OCI-M2 (cell line): Measurements from ENCODE around the gene PGGHG.
"Not testable (repeated sequence)": the region's sequence is repeated elsewhere in the genome, so short reads cannot be mapped to it uniquely, and the experiment has no call there.

ENCODE experiments used
- DNase-seq: peaks from one replicate; lab custom pipeline; 2025; ENCODE audit not compliant: unreplicated experiment; lab: John Stamatoyannopoulos, UW

The PGGHG gene

GRCh38 chr11:297586-298405 lies 8.9 kb downstream of the PGGHG start:
- DNase-seq: no peak

GRCh38 chr11:298406-299065 lies 9.6 kb downstream of the PGGHG start:
- DNase-seq: no peak

- DNase-seq: no peak
Measured at GRCh38 chr11:299081-299891, 10.4 kb downstream of the PGGHG start, which contains the start of gene IFITM5. Gene IFITM5, minus strand, starts transcription at chr11:299526. Its CDS starts 36 bp downstream, at chr11:299490.

DNA sequence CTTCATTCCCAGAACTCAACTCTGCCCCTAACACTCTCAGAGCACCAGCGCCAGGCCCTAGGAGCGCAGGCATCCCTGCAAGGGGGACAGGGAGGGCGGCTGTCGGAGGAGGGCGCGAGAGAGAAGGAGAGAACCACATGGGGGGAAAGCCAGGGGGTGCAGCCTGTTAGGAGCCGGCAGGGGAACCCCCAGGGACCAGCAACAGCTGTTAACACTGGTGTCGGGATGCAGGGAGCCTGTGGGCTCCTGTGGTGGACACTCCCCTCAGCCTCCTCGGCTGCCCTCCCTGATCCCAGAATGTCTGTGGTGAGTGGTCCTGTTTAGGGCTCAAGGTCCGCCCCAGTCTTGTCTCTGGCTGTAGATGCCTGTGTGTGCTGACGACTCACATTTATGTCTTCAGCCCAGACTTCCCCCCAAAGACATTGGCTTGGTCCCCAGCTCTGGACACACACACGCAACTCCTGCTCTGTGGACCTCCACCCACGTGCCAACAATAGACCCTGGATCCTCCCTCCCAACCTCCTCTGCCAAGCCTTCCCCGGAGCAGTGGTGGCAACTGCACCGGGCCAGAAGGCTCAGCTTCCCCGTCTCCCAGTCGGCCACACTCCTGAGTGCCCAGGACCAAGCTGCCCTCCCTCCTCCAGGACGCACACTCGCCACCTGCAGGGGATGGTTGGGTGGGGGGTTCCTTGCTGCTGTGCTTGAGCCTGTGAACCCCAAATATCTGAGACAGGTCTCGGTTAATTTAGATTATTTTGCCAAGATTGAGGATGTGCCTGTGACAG lies 11.2 kb downstream of the PGGHG start:
- DNase-seq: no peak

DNA sequence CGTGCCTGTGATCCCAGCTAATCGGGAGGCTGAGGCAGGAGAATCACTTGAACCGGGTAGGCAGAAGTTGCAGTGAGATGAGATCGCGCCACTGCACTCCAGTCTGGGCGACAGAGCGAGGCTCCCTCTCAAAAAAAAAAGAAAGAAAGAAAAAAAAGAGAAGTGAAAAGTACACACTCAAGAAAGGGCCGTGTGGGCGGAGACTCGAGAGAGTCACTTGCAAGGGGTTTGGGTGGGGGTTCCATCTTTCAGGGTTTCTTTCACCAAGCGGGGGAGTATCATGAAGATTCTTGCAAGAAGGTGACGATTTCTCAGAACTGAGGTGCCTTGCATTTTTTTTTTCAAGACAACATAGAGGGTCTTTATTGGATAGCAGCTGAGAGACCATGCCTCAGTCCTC lies 14.4 kb downstream of the PGGHG start:
- DNase-seq: no peak

- DNase-seq: no peak
Measured at GRCh38 chr11:304061-304506, 15.2 kb downstream of the PGGHG start.

GRCh38 chr11:304915-305843 lies 16.3 kb downstream of the PGGHG start:
- DNase-seq: no peak

- DNase-seq: no peak
Measured at GRCh38 chr11:305844-306211, 16.9 kb downstream of the PGGHG start.

DNA sequence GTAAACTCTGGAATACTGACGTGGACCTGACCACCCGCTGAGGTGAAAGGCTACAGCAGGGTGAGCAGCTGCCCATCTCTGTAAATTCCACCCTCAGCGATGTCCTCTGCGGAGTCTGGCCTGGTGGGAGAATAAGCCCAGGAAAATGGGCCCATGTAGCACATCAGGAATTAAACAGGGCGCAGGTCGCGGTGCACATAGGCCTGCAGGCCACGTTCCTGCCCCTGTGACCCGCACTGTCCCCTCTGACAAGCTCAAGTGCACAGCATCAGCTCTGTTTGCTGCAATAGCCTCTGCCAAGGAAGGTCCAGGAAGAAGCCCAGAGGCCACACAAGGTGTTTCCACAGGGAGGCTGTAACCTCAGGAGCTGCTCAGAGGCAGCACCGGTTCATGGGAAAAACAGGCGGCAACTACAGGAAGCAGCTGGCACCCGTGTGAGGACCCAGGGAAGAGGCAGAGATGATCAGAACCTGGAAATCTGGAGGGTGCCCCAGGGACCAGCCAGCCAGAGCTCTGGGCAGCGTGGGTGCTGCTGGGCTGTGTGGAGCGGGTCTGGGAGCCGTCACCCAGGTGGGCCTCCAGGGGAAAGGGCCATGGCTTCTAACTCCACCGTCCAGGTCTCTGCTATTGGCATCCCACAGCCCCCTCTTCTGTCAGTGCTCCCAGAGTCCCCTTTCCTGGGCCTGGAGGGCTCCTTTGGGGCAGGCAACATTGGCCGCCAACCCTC lies 17.9 kb downstream of the PGGHG start:
- DNase-seq: no peak

DNA sequence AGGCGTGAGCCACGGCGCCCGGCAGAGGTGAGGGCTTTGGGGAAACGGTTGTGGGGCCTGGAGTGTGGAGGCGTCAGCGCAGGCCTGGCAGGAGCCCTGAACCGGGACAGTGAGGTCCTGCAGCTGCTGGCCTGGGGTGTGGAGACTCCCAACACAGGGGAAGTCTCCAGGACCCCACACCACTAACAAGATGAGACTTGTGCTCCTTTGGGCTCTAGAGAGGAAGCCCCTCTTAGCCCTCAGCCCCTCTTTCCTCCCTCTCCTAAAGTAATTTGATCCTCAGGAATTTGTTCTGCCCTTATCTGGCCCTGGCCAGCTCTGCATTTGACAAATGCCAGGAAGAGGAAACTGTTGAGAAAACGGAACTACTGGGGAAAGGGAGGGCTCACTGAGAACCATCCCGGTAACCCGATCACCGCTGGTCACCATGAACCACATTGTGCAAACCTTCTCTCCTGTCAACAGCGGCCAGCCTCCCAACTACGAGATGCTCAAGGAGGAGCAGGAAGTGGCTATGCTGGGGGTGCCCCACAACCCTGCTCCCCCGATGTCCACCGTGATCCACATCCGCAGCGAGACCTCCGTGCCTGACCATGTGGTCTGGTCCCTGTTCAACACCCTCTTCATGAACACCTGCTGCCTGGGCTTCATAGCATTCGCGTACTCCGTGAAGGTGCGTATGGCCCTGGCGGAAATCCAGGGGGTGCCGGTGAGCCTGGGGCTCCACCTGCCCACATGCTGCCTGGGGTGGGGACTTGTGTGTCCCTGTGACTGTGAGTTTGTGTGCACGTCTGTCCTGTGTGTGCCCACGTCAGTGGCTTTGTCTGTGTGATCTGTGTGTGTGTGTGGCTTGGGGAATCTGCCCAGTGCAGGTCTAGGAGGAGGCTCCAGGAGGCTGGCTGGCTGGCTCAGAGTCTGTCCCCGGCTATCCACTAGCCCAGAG lies 19.1 kb downstream of the PGGHG start, which contains the start of gene IFITM2:
Gene IFITM2 (plus strand): TSS at position 51 of the 943 bp plus-strand sequence. CDS start 377 bp downstream, at position 428.
- DNase-seq: peak; percentile 54

- not testable (repeated sequence) for DNase-seq
Measured at GRCh38 chr11:308740-309665, 20.1 kb downstream of the PGGHG start.

DNA sequence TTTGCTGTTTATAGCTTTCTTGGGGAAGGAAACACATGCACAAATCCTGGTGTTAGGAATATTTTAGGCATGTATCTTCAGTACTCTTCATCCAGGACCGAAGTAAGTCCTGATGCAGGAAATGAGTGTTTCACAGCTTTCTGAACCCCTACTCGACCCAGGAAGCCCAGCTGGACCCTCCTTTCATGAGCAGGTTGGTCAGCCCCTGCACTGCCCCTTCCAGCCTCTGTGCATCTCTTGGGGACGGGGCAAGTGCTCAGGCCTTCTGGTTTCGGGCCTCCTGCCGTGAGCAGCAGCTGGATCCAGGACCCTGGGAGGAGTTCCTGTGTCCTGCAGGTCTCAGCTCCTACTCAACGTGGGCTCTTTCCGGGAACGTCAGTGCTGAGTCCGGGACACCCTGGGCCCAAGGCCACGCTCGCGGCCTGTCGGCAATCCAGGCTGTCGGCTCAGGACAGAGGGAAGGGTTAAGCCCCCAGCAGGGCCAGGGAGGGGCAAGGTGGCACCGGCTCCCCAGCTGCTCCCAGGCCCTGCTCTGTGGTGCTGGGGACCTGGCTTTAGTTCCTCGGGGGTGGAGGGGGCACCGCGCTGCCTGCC lies 21.1 kb downstream of the PGGHG start:
- not testable (repeated sequence) for DNase-seq

GRCh38 chr11:311013-311748 lies 22.3 kb downstream of the PGGHG start:
- not testable (repeated sequence) for DNase-seq

DNA sequence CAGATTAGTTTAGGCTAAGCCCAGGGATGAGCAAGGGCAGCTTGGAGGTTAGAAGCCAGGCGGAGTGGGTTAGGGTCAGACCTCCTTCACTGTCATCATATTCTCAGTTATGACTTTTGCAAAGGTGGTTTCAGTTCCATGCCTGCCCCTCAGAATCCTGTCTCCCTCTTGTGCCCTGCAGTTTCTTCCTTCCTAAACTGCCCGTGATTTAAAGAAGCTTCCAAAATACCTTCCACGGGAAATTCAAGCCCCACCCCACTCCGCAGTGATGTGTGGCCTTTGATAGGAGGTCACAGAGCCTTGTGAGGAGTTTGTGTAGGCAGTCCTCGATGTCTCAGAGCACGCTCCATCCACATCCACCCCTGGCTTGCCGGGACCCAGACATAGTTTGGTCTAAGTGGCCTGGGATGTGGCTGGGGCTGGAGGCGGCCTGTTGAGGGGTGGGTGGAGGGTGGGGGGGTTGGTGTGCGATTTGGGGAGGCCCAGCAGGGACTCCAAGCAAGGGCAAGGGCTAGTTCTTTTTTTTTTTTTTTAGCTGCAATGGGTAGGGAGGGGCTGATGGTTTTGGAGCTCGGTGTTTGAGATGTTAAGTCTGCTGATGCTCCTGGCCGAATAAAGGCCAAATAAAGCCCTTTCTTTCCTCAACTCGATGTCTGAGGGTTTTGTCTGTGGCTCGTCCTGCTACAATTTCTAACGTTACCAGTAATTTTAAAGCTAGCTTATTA lies 23.3 kb downstream of the PGGHG start:
- DNase-seq: no peak

GRCh38 chr11:313304-313786 lies 24.4 kb downstream of the PGGHG start:
- no peak for DNase-seq
